NCI-H526 (cell line): Measurements from ENCODE around the gene GATAD2B.
"Not testable (repeated sequence)": the region's sequence is repeated elsewhere in the genome, so short reads cannot be mapped to it uniquely, and the experiment has no call there.

ENCODE experiments used
- DNase-seq, 2 experiments: peaks; one replicate each; lab custom pipeline; 2025; lab: John Stamatoyannopoulos, UW

The GATAD2B gene

GRCh38 chr1:153929981-153930948 lies 7.5 kb upstream of the GATAD2B start:
- no peak for DNase-seq

DNA sequence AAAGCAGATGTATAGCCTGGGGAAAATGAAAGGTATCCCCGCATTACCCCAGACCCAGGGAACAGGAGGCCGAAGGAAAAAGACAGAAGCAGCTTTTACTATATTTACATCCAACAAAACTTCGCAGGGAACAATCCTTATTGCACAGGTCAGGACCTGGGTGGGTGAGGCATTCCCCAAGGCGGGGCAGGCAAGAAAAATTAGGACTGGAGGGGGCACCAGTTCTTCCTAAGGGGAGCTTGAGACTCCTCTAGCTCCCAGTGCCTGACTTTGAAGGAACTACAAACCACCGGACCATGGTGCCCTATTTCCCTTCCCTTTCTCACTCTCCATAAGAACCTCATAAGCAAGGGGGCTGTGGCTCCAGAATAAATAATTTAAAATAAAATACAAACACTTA lies 6.7 kb upstream of the GATAD2B start:
- no peak for DNase-seq

- no peak for DNase-seq
These were observed 6.1 kb upstream of the GATAD2B start for GRCh38 chr1:153928791-153929341.

DNA sequence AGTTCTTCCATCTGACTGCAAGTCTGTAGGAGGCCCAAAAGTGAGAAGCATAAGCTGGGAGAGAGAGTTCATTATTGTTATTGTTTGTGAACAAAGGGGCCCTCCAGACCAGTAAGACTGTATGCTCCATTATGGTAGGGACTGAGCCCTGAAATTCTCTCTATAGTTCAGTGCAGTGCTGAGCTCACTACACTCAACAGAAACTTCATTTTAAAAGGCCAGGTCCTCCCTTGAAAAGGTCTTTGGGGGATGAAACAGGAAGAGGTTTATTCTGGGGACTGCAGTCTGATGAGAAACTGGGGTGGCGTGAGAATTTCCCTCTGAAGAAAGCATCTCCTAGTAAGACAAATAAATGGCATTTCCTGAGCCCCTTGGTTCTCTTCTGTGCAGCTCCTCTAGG lies 5.5 kb upstream of the GATAD2B start:
- no peak for DNase-seq

GRCh38 chr1:153926405-153926804 lies 3.6 kb upstream of the GATAD2B start:
- no peak for DNase-seq

DNA sequence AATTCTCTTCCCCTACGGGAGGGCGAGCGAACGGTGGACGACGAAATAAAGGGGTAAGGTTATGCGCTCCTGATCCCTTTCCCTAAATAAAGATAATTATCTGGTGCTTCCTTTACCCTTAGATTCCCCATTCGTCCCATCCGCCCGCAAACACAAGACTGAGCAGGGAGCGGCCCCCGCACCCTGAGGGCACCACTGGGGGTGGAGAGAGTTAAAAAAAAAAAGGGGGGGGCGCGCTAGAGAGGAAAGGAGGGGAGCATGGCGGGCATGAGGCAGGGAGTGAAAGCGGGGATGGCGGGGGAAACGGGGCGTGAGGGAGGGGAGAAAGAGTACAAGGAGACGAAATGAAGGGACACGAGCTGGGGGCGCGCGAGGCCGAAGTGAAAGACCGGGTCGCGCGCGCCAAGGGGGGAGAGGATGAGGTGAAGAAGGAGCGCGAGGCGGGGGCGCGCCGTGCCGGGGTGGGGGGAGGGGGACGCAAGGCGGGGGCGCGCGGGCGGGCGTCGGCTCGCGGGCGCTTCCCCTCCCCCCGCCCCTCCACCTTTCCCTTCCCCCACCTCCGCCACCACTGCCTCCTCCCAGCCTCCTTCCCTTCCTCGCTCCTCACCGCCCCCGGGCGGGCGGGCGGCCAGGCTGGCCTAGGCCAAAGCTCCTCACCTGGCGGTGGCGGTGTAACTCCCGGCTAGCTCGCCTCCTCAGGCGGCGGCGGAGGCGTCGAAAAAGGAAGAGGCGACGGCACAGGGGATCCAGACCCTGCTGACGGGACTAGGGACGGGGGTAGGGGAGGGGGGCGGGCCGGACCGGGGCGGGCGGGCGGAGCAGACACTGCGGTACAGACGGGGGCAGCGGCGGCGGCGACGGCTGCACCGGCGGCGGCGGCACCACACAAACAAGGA lies 448 bp downstream of the GATAD2B start:
- peak; percentile 88 to 98 for DNase-seq

GRCh38 chr1:153921803-153922075 lies 1.0 kb downstream of the GATAD2B start:
- DNase-seq: peak; percentile 73 to 78

DNA sequence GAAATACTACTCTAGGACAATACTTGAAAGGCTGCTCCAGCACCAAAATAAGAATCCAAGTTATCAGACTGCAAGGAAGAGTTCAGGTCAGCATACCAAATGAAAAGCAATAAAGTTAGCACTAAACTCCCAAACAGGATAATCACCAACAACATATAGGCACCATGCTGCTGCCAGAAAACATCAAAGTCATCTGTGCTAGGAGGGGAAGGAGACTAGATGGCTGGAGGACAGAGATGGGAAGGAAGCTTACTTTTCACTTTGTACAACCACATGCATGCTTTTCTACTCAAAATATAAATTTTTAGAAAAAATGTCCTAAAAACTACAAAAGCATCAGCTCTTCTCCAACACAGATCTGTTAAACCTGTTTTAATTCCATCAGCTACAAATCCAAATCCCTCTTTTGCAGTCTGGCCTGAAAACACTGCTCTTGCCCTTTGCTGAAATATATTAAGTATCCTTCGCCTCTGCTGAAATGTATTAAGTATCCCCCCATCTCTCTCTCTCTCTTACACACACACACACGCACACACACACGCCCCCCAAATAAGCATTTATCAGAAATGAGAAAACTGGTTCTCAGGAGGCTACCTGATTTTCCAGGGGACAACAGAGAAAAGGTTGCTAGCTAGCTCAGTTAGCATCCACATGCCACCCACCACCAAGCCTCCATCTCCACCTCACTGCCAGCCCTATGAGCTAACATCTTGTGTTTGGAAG lies 1.5 kb downstream of the GATAD2B start:
- DNase-seq: no peak

- peak in 1 of 2 experiments; percentile 32 for DNase-seq
These were observed 2.6 kb downstream of the GATAD2B start for GRCh38 chr1:153919876-153920852.

DNA sequence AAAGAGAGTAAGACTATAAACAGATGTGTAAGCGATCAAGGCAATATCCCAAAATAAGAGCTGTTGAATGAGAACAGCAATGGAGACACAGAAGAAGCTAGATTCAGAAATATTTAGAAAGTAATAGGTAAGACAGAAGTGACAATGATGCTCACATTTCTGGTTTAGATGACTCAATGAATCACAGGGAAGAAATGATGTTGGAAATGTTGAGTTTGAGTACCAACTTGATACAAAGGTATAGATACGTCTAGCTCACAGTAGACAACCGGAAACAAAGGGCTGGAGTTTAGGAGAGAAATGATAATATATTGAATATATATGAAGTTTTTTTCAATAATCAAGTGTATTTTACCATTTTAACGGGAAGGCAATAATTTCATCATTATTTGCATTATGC lies 6.5 kb downstream of the GATAD2B start:
- DNase-seq: no peak

- no peak for DNase-seq
These were observed 10.4 kb downstream of the GATAD2B start for GRCh38 chr1:153912349-153912748.

DNA sequence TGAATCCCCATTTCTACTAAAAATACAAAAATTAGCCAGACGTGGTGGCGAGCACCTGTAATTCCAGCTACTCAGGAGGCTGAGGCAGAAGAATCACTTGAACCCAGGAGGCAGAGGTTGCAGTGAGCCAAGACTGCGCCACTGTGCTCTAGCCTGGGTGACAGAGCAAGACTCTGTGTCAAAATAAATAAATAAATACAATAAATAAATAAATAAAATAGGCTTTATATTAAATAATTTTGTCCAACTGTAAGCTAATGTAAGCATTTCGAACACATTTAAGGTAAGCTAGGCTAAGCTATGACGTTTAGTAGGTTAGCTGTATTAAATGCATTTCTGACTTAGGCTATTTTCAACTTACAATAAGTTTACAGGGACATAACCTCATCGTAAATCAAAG lies 12.2 kb downstream of the GATAD2B start:
- DNase-seq: not testable (repeated sequence)

DNA sequence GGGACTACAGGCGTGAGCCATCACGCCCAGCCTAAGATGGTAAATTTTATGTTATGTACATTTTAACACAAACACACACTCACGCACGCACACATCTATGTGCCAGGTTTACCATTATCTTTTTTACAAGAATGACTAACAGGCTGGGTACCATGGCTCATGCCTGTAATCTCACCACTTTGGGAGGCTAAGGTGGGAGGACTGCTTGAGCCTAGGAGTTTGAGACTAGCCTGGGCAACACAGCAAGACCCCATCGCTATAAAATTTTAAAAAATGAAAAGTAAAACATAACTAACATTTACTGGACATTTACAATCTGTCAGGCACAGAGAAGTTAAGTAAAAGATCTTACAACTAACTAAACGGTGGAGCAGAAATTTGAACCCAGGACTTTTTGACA lies 14.7 kb downstream of the GATAD2B start:
- no peak for DNase-seq

- DNase-seq: no peak
These were observed 15.6 kb downstream of the GATAD2B start for GRCh38 chr1:153907134-153907533.

DNA sequence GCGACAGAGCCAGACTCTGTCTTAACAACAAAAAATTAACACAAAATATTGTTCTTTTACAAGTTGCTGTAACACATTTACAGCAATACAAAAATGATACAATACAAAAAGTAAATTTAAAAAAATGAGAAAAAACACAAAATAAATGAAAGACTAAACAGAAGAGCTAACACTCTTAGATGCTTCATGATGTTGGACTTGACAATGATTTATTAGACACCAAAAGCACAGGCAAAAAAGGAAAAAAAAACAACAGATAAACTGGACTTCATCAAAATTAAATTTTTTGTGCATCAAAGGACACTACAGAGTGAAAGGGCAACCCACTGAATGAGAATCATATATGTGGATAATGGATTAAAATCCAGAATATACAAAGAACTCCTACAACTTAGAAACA lies 16.4 kb downstream of the GATAD2B start:
- no peak for DNase-seq

GRCh38 chr1:153905908-153906307 lies 16.9 kb downstream of the GATAD2B start:
- not testable (repeated sequence) for DNase-seq

- no peak for DNase-seq
These were observed 18.8 kb downstream of the GATAD2B start for GRCh38 chr1:153903841-153904455.

- no peak for DNase-seq
These were observed 23.3 kb downstream of the GATAD2B start for GRCh38 chr1:153899509-153899908.

DNA sequence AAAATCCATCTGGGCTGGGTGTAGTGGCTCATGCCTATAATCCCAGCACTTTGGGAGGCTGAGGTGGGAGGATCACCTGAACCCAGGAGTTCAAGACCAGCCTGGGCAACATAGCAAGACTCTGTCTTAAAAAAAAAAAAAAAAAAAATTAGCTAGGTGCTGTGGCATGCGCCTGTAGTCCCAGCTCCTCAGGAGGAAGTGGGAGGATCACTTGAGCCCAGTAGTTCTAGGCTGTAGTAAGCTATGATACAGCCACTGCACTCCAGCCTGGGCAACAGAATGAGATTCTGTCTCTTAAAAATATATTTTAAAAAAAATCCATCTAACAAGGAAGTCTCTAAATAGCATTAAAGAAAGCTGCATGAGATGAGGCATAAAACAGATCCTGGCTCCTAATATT lies 26.9 kb downstream of the GATAD2B start:
- not testable (repeated sequence) for DNase-seq

GRCh38 chr1:153891042-153891441 lies 31.7 kb downstream of the GATAD2B start:
- not testable (repeated sequence) for DNase-seq
